PFSK-1 (cell line): ENCODE data around the gene FAM13A.

Experiments used
- POLR2AphosphoS5 ChIP-seq: IDR thresholded peaks from 2 replicates; pipeline ENCODE4 v1.6.1; 2012; ENCODE audit warnings: low read depth, mild to moderate bottlenecking, control low read depth, low read length, moderate library complexity
- SIN3A ChIP-seq: IDR thresholded peaks from 2 replicates; pipeline ENCODE4 v1.6.1; 2012; ENCODE audit warnings: mild to moderate bottlenecking, low read length, moderate library complexity, borderline replicate concordance; ENCODE audit not compliant: insufficient read depth

DNA sequence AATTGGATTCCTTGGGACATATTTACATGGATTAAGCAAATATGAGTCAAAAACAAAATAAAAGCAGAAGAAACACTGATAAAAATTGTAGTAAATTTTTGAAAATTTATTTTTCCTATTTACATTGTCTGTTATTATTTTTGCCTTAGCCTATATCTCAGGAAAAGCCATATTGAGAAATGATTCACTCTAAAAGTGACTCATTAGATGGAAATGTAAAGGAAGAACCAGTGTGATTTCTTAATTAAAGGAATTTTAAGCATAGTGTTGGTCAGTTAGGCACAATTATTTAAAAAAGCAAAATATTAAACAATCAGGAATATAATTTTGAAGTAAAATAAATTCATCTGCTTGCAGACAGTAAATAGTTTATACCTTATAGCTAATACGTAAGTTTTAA is 191.9 kb downstream of the FAM13A start:
- TF ChIP-seq SIN3A (no peak), POLR2AphosphoS5 (no peak)
